HL-60 (cell line): ENCODE data around the gene SHANK2.

ENCODE experiments used
- DNase-seq, 2 experiments: peaks; one replicate each; pipeline ENCODE4 v3.0.0-alpha.2; 2010 to 2020; ENCODE audit warnings: low read depth in 1 of 2, low spot score in 1 of 2
- H3K27ac ChIP-seq: fragments of 250-450 bp; sonication (Bioruptor Pico); replicated peaks from 2 replicates; pipeline ENCODE4 v1.5.1; 2020; ENCODE audit warnings: mild to moderate bottlenecking, moderate library complexity
- H3K27me3 ChIP-seq: fragments of 250-450 bp; sonication (Bioruptor Pico); 2 replicates; pipeline ENCODE4 v1.5.1; 2021; ENCODE audit warnings: mild to moderate bottlenecking, moderate library complexity; ENCODE audit not compliant: insufficient read depth, poor library complexity, severe bottlenecking
- H3K4me3 ChIP-seq: replicated peaks from 2 replicates; pipeline ENCODE4 v1.5.1; 2011; ENCODE audit warnings: mild to moderate bottlenecking, control low read depth, low read length; ENCODE audit not compliant: insufficient read depth
- GABPA ChIP-seq: IDR thresholded peaks from 2 replicates; pipeline ENCODE4 v1.6.1; 2012; ENCODE audit warnings: low read depth
- POLR2AphosphoS5 ChIP-seq: IDR thresholded peaks from 2 replicates; pipeline ENCODE4 v1.6.1; 2012; ENCODE audit warnings: low read depth
- SPI1 ChIP-seq: IDR thresholded peaks from 2 replicates; pipeline ENCODE4 v1.6.1; 2012; ENCODE audit warnings: low read depth, mild to moderate bottlenecking, borderline replicate concordance
- TF ChIP-seq, protein P1 (sequence below): IDR thresholded peaks from 2 replicates; pipeline ENCODE4 v1.6.1; 2012; ENCODE audit warnings: low read depth; ENCODE audit not compliant: insufficient replicate concordance
- TF ChIP-seq, protein P2 (sequence below): IDR thresholded peaks from one replicate; pipeline ENCODE4 v1.5.1; 2011; ENCODE audit warnings: low read length, control low read depth, inconsistent platforms; ENCODE audit not compliant: insufficient read depth

The SHANK2 gene

GRCh38 chr11:71245601-71246391, 6.6 kb downstream of the SHANK2 start:
- H3K27ac ChIP-seq, result no peak overlapping the region

GRCh38 chr11:71244116-71244810, 8.1 kb downstream of the SHANK2 start:
- no peak overlapping the region for H3K4me3 ChIP-seq
- TF ChIP-seq GABPA (no peak), POLR2AphosphoS5 (no peak), SPI1 (no peak)
- TF ChIP-seq, protein P1, sequence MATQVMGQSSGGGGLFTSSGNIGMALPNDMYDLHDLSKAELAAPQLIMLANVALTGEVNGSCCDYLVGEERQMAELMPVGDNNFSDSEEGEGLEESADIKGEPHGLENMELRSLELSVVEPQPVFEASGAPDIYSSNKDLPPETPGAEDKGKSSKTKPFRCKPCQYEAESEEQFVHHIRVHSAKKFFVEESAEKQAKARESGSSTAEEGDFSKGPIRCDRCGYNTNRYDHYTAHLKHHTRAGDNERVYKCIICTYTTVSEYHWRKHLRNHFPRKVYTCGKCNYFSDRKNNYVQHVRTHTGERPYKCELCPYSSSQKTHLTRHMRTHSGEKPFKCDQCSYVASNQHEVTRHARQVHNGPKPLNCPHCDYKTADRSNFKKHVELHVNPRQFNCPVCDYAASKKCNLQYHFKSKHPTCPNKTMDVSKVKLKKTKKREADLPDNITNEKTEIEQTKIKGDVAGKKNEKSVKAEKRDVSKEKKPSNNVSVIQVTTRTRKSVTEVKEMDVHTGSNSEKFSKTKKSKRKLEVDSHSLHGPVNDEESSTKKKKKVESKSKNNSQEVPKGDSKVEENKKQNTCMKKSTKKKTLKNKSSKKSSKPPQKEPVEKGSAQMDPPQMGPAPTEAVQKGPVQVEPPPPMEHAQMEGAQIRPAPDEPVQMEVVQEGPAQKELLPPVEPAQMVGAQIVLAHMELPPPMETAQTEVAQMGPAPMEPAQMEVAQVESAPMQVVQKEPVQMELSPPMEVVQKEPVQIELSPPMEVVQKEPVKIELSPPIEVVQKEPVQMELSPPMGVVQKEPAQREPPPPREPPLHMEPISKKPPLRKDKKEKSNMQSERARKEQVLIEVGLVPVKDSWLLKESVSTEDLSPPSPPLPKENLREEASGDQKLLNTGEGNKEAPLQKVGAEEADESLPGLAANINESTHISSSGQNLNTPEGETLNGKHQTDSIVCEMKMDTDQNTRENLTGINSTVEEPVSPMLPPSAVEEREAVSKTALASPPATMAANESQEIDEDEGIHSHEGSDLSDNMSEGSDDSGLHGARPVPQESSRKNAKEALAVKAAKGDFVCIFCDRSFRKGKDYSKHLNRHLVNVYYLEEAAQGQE, result no peak
- TF ChIP-seq, protein P2, sequence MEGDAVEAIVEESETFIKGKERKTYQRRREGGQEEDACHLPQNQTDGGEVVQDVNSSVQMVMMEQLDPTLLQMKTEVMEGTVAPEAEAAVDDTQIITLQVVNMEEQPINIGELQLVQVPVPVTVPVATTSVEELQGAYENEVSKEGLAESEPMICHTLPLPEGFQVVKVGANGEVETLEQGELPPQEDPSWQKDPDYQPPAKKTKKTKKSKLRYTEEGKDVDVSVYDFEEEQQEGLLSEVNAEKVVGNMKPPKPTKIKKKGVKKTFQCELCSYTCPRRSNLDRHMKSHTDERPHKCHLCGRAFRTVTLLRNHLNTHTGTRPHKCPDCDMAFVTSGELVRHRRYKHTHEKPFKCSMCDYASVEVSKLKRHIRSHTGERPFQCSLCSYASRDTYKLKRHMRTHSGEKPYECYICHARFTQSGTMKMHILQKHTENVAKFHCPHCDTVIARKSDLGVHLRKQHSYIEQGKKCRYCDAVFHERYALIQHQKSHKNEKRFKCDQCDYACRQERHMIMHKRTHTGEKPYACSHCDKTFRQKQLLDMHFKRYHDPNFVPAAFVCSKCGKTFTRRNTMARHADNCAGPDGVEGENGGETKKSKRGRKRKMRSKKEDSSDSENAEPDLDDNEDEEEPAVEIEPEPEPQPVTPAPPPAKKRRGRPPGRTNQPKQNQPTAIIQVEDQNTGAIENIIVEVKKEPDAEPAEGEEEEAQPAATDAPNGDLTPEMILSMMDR, result no peak
- H3K27me3 ChIP-seq, result peaks cover 12% of the 10 kb centered on the region
- H3K27ac ChIP-seq, result no peak overlapping the region
- no peak for DNase-seq

More at GRCh38 chr11:71245601-71246391, 6.6 kb downstream of the SHANK2 start:
- Histone ChIP-seq H3K4me3 (no peak overlapping the region), H3K27me3 (peaks cover 23% of the 10 kb centered on the region)
- TF ChIP-seq, protein P1, result no peak
- TF ChIP-seq POLR2AphosphoS5 (no peak), SPI1 (no peak), GABPA (no peak)
- TF ChIP-seq, protein P2, result no peak
- DNase-seq, result no peak

GRCh38 chr11:71242391-71242790, 10.0 kb downstream of the SHANK2 start:
- DNase-seq, result no peak
- H3K27ac ChIP-seq, result no peak overlapping the region
- TF ChIP-seq SPI1 (no peak), POLR2AphosphoS5 (no peak), GABPA (no peak)
- TF ChIP-seq, protein P1, result no peak
- TF ChIP-seq, protein P2, result no peak
- no peak overlapping the region for H3K4me3 ChIP-seq
- H3K27me3 ChIP-seq, result peaks cover 10% of the 10 kb centered on the region
